ENCODE results near the gene MAD2L2. TPM values are rescaled to one million over a fixed set of nuclear protein-coding genes. Genes with fewer than 3 reads are reported as not detected.

Gene MAD2L2
- total RNA-seq, 1 donor from 2014 or later = 18.3 TPM

GRCh38 chr1:11719313-11720032 lies 38.5 kb upstream of the MAD2L2 start:
- H3K4me3 ChIP-seq = peak overlapping the region; percentile 34 to 58
- peak; percentile 45 to 91 for DNase-seq (ENCODE audit: low spot score in 2 of 2)
- TF ChIP-seq, protein P1, sequence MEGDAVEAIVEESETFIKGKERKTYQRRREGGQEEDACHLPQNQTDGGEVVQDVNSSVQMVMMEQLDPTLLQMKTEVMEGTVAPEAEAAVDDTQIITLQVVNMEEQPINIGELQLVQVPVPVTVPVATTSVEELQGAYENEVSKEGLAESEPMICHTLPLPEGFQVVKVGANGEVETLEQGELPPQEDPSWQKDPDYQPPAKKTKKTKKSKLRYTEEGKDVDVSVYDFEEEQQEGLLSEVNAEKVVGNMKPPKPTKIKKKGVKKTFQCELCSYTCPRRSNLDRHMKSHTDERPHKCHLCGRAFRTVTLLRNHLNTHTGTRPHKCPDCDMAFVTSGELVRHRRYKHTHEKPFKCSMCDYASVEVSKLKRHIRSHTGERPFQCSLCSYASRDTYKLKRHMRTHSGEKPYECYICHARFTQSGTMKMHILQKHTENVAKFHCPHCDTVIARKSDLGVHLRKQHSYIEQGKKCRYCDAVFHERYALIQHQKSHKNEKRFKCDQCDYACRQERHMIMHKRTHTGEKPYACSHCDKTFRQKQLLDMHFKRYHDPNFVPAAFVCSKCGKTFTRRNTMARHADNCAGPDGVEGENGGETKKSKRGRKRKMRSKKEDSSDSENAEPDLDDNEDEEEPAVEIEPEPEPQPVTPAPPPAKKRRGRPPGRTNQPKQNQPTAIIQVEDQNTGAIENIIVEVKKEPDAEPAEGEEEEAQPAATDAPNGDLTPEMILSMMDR (IDR thresholded peaks at IDR 0.05) = peak; percentile 85 to 98 (median 98)
- peaks cover 3% of the 10 kb centered on the region in 2 donors for H3K4me1 ChIP-seq
- no peaks in the 10 kb centered on the region for H3K9me3 ChIP-seq
- intact Hi-C loops (cut with DNase I) = loop anchor here (1.0 kb wide), 1 partner anchor 69 kb away; no protein-coding TSS in a partner anchor
- no peaks in the 10 kb centered on the region for H3K36me3 ChIP-seq
- H3K27me3 ChIP-seq = no peaks in the 10 kb centered on the region
- H3K27ac ChIP-seq = no peak overlapping the region

DNA sequence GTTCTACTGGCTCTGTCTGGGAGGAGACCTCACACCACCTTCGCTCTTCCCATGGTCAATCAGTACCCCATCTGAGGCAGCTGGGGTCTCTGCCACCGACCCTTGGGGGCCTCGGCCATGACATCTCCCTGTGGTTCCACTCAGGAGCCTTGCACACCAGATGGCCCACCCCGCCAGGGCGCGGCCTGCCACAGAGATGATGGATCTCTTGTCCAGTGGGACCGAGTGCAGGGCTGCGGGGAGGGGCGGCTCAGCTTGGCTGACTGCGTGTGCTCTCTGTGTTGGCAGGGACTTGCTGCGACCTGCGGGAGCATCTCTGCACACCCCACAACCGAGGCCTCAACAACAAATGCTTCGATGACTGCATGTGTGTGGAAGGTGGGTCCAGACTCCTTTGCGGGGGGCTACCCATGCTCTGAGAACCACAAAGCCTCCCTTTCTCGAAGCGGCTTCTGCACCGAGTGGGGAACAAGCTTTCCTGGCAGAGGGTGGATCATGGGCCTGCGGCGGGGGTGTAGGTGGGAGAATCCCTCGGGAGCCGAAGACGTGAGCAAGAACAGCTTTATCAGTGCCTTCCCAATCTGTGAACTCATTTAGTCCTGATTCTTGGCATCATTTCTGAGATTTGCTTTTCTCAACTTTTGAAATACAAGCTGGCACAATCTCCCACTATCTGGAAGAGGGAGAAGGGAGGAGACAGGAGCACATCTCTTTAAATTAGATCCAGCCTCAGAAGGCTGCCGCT lies 34.1 kb upstream of the MAD2L2 start:
- intact Hi-C loops (cut with DNase I) = no loop called here
- H3K4me3 ChIP-seq = no peak overlapping the region
- no peaks in the 10 kb centered on the region for H3K9me3 ChIP-seq
- TF ChIP-seq, protein P1 (IDR thresholded peaks at IDR 0.05) = no peak
- H3K27ac ChIP-seq = no peak overlapping the region
- H3K27me3 ChIP-seq = no peaks in the 10 kb centered on the region
- H3K4me1 ChIP-seq = peaks cover 3% of the 10 kb centered on the region in 2 donors
- no peak for DNase-seq (ENCODE audit: low spot score in 2 of 2)
- no peaks in the 10 kb centered on the region for H3K36me3 ChIP-seq

- Histone ChIP-seq H3K27ac (no peak overlapping the region), H3K9me3 (no peaks in the 10 kb centered on the region), H3K27me3 (no peaks in the 10 kb centered on the region), H3K36me3 (no peaks in the 10 kb centered on the region), H3K4me1 (no peaks in the 10 kb centered on the region), H3K4me3 (no peak overlapping the region)
- intact Hi-C loops (cut with DNase I) = no loop called here
- DNase-seq (ENCODE audit: low spot score in 2 of 2) = no peak
- TF ChIP-seq, protein P1 (IDR thresholded peaks at IDR 0.05) = no peak
Measured at GRCh38 chr1:11713095-11713494, 32.1 kb upstream of the MAD2L2 start.

GRCh38 chr1:11712285-11712684 lies 31.3 kb upstream of the MAD2L2 start:
- intact Hi-C loops (cut with DNase I) = no loop called here
- TF ChIP-seq, protein P1 (IDR thresholded peaks at IDR 0.05) = no peak
- H3K27me3 ChIP-seq = no peaks in the 10 kb centered on the region

GRCh38 chr1:11711490-11711889 lies 30.5 kb upstream of the MAD2L2 start:
- no peak overlapping the region for H3K4me3 ChIP-seq
- TF ChIP-seq, protein P1 (IDR thresholded peaks at IDR 0.05) = no peak
- no peaks in the 10 kb centered on the region for H3K36me3 ChIP-seq
- no peaks in the 10 kb centered on the region for H3K4me1 ChIP-seq
- no peaks in the 10 kb centered on the region for H3K9me3 ChIP-seq
- no peak overlapping the region for H3K27ac ChIP-seq
- no peak for DNase-seq (ENCODE audit: low spot score in 2 of 2)
- intact Hi-C loops (cut with DNase I) = no loop called here
- no peaks in the 10 kb centered on the region for H3K27me3 ChIP-seq

More at GRCh38 chr1:11712285-11712684, 31.3 kb upstream of the MAD2L2 start:
- no peak for DNase-seq (ENCODE audit: low spot score in 2 of 2)
- Histone ChIP-seq H3K36me3 (no peaks in the 10 kb centered on the region), H3K4me1 (no peaks in the 10 kb centered on the region), H3K27ac (no peak overlapping the region), H3K4me3 (no peak overlapping the region), H3K9me3 (no peaks in the 10 kb centered on the region)
